Activated T-cell treated with anti-CD3 and anti-CD28 coated beads, Interleukin-2, amount 50 U/mL, for 4 hours (primary cell): ENCODE results near the gene CDK5R2. TPM values are rescaled to one million over a fixed set of nuclear protein-coding genes. Genes with fewer than 3 reads are reported as not detected.
"Not testable (repeated sequence)": the region's sequence is repeated elsewhere in the genome, so short reads cannot be mapped to it uniquely, and the experiment has no call there.

Experiments used
- ATAC-seq, 2 donors: fragments of 200-7000 bp; cut with Tn5 transposase; one replicate each; pipeline ENCODE4 v1.10.0; 2021
- DNase-seq: peaks from one replicate; pipeline ENCODE4 v3.0.0-alpha.2; 2020
- H3K27me3 Mint-ChIP-seq: one replicate; pipeline ENCODE4 v1.8.0; 2021; ENCODE audit warnings: low read depth, mixed read lengths
- H3K36me3 Mint-ChIP-seq: one replicate; pipeline ENCODE4 v1.8.0; 2022; ENCODE audit warnings: mixed read lengths; ENCODE audit not compliant: insufficient read depth
- H3K4me1 Mint-ChIP-seq: one replicate; pipeline ENCODE4 v1.8.0; 2021; ENCODE audit warnings: low read depth, mixed read lengths
- H3K4me3 Mint-ChIP-seq: one replicate; pipeline ENCODE4 v1.8.0; 2021; ENCODE audit warnings: mild to moderate bottlenecking, moderate library complexity, mixed read lengths
- H3K9me3 Mint-ChIP-seq: one replicate; pipeline ENCODE4 v1.8.0; 2021; ENCODE audit warnings: mixed read lengths
- total RNA-seq, 3 donors: library from RNA; stranded (reverse); gene quantifications; one replicate each; pipeline ENCODE4 v1.2.1, GENCODE V29; 2021

Gene CDK5R2
- total RNA-seq, result not detected

DNA sequence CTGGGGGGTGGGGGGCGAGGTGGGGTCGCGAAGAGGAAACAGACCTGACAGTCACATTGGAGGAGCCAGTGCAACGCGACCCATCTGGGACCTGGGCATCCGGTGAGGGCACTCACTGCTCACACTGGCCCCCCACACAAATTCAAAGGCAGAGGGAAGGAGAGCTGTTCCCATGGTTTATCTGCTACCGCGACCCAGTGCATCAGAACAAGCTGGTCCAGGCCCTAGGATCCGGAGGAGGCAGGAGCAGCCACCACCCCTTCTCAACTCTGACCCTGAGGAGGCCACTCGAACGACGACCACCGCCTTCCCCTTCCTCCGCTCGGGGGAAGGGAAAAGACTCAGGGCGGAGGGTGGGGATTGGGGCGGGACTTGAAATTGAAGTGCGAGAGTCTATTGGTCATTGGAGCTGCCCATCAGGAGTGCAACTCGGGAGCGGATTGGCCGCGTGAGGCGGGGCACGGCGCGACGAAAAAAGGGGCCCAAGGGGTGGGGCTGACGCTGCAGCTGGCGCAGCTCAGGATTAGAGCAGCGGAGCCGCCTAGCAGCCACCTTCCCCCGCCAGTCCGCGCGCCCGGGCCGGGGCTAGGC is at the start of gene CDK5R2:
CDK5R2 (plus strand) TSS at position 526 of the 591 bp plus-strand sequence. CDS start 155 bp downstream, outside the sequence.
- no peaks in the 10 kb centered on the region for H3K9me3 Mint-ChIP-seq
- H3K27me3 Mint-ChIP-seq, result peaks cover 77% of the 10 kb centered on the region
- DNase-seq, result peak; percentile 52
- H3K36me3 Mint-ChIP-seq, result no peaks in the 10 kb centered on the region
- H3K4me1 Mint-ChIP-seq, result peaks cover 11% of the 10 kb centered on the region
- peak within 1 kb of the TSS; percentile 37 for H3K4me3 Mint-ChIP-seq
- peak; percentile 93 to 94 for ATAC-seq

- DNase-seq (no peak), ATAC-seq (no peak)
- peaks cover 7% of the 10 kb centered on the region for H3K27me3 Mint-ChIP-seq
- no peak overlapping the region for H3K4me3 Mint-ChIP-seq
- no peaks in the 10 kb centered on the region for H3K36me3 Mint-ChIP-seq
- peaks cover 4% of the 10 kb centered on the region for H3K4me1 Mint-ChIP-seq
- no peaks in the 10 kb centered on the region for H3K9me3 Mint-ChIP-seq
Measured at GRCh38 chr2:218910741-218911140, 48.7 kb upstream of the CDK5R2 start.

DNA sequence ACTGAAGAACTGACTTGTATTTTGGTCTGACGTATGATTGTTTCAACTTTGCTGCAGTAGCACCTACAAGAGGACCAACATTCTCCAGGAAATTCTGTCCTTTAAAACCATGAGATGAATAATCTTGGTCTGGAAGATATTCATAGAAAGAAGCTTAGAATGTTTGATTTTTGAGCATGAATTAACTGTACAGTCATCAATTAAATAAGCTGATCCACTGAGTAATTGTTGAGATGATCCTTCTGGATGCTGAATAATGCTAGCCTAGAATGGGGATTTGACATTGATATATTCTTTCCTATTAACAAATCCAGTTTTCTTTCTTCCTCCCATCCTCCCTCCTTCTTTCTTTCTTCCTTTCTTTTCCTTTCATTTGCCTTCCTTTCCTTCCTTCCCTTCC is 39.0 kb upstream of the CDK5R2 start:
- Mint-ChIP-seq H3K4me1 (no peaks in the 10 kb centered on the region), H3K9me3 (peaks cover 8% of the 10 kb centered on the region), H3K27me3 (peaks cover 43% of the 10 kb centered on the region), H3K36me3 (no peaks in the 10 kb centered on the region), H3K4me3 (no peak overlapping the region)
- DNase-seq, result no peak
- no peak for ATAC-seq

DNA sequence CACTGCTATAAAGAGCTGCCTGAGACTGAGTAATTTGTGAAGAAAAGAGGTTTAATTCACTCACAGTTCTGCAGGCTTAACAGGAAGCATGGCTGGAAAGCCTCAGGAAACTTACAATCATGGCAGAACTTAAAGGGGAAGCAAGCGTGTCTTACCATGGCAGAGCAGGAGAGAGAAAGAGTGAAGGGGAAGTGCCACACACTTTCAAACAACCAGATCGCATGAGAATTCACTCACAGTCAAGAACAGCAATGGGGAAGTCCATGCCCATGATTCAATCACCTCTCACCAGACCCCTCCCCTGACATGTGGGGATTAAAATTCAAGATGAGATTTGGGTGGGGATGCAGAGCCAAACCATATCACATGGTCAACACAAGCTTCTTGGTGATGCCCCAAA is 34.7 kb upstream of the CDK5R2 start:
- H3K4me3 Mint-ChIP-seq, result no peak overlapping the region
- H3K9me3 Mint-ChIP-seq, result peaks cover 8% of the 10 kb centered on the region
- ATAC-seq (no peak), DNase-seq (no peak)
- H3K27me3 Mint-ChIP-seq, result peaks cover 51% of the 10 kb centered on the region
- H3K36me3 Mint-ChIP-seq, result no peaks in the 10 kb centered on the region
- no peaks in the 10 kb centered on the region for H3K4me1 Mint-ChIP-seq

GRCh38 chr2:218925434-218925833 is 34.0 kb upstream of the CDK5R2 start:
- Mint-ChIP-seq H3K36me3 (no peaks in the 10 kb centered on the region), H3K27me3 (peaks cover 47% of the 10 kb centered on the region), H3K4me1 (no peaks in the 10 kb centered on the region)

GRCh38 chr2:218927422-218927821 is 32.0 kb upstream of the CDK5R2 start:
- DNase-seq (no peak), ATAC-seq (no peak)
- Mint-ChIP-seq H3K4me1 (no peaks in the 10 kb centered on the region), H3K9me3 (peaks cover 8% of the 10 kb centered on the region), H3K36me3 (no peaks in the 10 kb centered on the region), H3K4me3 (no peak overlapping the region), H3K27me3 (peaks cover 34% of the 10 kb centered on the region)

More at GRCh38 chr2:218925434-218925833, 34.0 kb upstream of the CDK5R2 start:
- H3K9me3 Mint-ChIP-seq, result peaks cover 8% of the 10 kb centered on the region
- DNase-seq (no peak), ATAC-seq (no peak)
- H3K4me3 Mint-ChIP-seq, result no peak overlapping the region

GRCh38 chr2:218927876-218928275 is 31.6 kb upstream of the CDK5R2 start:
- no peaks in the 10 kb centered on the region for H3K4me1 Mint-ChIP-seq
- H3K9me3 Mint-ChIP-seq, result peaks cover 8% of the 10 kb centered on the region
- DNase-seq (no peak), ATAC-seq (no peak)
- no peaks in the 10 kb centered on the region for H3K36me3 Mint-ChIP-seq
- H3K4me3 Mint-ChIP-seq, result no peak overlapping the region
- H3K27me3 Mint-ChIP-seq, result peaks cover 32% of the 10 kb centered on the region

- not testable (repeated sequence) for H3K4me3 Mint-ChIP-seq, H3K36me3 Mint-ChIP-seq, H3K4me1 Mint-ChIP-seq, DNase-seq, H3K9me3 Mint-ChIP-seq, ATAC-seq
- H3K27me3 Mint-ChIP-seq, result peaks cover 32% of the 10 kb centered on the region
Measured at GRCh38 chr2:218930488-218930887, 29.0 kb upstream of the CDK5R2 start.

DNA sequence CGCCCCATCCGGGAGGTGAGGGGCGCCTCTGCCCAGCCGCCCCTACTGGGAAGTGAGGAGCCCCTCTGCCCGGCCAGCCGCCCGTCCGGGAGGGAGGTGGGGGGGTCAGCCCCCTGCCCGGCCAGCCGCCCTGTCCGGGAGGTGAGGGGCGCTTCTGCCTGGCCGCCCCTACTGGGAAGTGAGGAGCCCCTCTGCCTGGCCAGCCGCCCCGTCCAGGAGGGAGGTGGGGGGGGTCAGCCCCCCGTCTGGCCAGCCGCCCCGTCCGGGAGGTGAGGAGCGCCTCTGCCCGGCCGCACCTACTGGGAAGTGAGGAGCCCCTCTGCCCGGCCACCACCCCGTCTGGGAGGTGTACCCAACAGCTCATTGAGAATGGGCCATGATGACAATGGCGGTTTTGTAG is 27.7 kb upstream of the CDK5R2 start:
- not testable (repeated sequence) for H3K9me3 Mint-ChIP-seq, H3K36me3 Mint-ChIP-seq, ATAC-seq, H3K4me1 Mint-ChIP-seq, DNase-seq, H3K4me3 Mint-ChIP-seq
- peaks cover 38% of the 10 kb centered on the region for H3K27me3 Mint-ChIP-seq

DNA sequence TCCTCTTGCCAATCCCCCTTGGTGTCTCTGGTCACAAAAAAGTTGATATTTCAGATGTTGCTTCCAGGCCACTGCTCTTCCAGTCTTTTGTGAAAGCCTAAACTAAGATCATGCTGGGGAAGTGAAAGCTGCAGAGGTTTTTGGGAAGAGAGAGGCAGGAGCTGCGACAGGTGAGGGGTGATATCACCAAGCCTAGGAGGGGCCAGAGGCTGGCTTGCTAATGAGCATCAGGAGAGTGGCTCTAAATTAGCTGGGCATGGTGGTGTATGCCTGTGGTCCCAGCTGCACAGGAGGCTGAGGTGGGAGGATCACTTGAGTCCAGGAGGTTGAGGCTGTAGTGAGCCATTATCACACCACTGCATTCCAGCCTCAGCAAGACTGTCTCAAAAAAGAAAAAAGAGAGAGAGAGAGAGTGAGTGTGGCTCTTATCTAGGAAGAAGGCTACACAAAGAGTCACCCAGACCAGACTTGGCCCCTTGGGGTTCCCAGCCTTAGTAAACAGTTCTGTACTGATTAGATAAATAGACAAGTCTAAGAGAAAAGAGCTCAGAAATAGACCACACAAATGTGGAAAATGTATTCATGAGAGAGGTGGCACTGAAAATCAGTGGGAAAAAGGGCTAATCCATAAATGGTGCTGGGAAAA is 14.6 kb upstream of the CDK5R2 start:
- no peak for ATAC-seq
- Mint-ChIP-seq H3K4me3 (no peak overlapping the region), H3K27me3 (peaks cover 47% of the 10 kb centered on the region), H3K9me3 (no peaks in the 10 kb centered on the region), H3K36me3 (no peaks in the 10 kb centered on the region), H3K4me1 (no peaks in the 10 kb centered on the region)
- DNase-seq, result no peak

DNA sequence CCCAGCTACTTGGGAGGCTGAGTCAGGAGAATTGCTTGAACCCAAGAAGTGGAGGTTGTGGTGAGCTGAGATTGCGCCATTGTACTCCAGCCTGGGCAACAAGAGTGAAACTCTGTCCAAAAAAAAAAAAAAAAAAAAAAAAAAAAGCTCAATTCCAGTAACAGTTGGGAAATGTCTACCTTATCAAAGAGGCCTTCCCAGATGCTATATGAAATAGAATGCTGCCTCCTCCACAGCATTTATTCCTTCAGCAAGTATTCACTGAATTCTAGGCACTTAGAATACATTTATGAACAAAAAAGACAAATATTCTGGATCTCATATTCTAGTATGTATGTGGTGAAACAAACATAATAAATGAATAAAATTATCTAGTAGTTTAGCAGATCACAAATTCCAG is 12.8 kb upstream of the CDK5R2 start:
- no peaks in the 10 kb centered on the region for H3K9me3 Mint-ChIP-seq
- ATAC-seq, result no peak
- H3K4me1 Mint-ChIP-seq, result no peaks in the 10 kb centered on the region
- peaks cover 49% of the 10 kb centered on the region for H3K27me3 Mint-ChIP-seq
- no peak overlapping the region for H3K4me3 Mint-ChIP-seq
- no peak for DNase-seq
- H3K36me3 Mint-ChIP-seq, result no peaks in the 10 kb centered on the region

GRCh38 chr2:218952160-218952559 is 7.3 kb upstream of the CDK5R2 start:
- Mint-ChIP-seq H3K9me3 (no peaks in the 10 kb centered on the region), H3K4me3 (no peak overlapping the region), H3K36me3 (no peaks in the 10 kb centered on the region), H3K27me3 (peaks cover 47% of the 10 kb centered on the region), H3K4me1 (no peaks in the 10 kb centered on the region)
- ATAC-seq, result no peak
- DNase-seq, result no peak

DNA sequence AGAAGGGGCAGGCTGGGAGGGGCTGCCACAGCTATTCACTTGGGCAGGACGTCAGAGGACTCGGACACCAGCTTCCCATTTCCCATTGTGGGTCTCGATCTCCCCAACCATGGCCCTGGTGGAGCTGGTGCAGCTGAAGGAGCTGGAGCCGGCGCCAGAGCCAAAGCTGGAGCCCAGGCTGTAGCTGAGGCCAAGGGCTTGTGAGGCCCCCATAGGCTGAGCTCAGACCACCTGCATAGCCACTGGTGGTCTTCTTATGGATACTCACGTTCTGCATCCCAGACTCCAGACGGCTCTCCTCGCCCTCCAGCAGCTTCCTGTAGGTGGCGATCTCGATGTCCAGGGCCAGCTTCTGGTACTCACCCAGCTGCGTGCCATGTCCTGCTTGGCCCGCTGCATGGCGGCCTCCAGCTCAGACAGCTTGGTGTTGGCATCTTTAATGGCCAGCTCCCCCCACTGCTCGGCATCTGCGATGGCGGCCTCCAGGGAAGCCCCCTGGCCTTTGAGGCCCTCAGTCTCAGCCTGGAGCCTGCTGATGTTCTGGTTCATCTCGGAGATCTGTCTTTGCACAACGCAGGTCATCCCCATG is 6.0 kb upstream of the CDK5R2 start:
- no peaks in the 10 kb centered on the region for H3K36me3 Mint-ChIP-seq
- no peak for ATAC-seq
- no peak overlapping the region for H3K4me3 Mint-ChIP-seq
- peaks cover 58% of the 10 kb centered on the region for H3K27me3 Mint-ChIP-seq
- H3K9me3 Mint-ChIP-seq, result no peaks in the 10 kb centered on the region
- no peaks in the 10 kb centered on the region for H3K4me1 Mint-ChIP-seq
- no peak for DNase-seq

DNA sequence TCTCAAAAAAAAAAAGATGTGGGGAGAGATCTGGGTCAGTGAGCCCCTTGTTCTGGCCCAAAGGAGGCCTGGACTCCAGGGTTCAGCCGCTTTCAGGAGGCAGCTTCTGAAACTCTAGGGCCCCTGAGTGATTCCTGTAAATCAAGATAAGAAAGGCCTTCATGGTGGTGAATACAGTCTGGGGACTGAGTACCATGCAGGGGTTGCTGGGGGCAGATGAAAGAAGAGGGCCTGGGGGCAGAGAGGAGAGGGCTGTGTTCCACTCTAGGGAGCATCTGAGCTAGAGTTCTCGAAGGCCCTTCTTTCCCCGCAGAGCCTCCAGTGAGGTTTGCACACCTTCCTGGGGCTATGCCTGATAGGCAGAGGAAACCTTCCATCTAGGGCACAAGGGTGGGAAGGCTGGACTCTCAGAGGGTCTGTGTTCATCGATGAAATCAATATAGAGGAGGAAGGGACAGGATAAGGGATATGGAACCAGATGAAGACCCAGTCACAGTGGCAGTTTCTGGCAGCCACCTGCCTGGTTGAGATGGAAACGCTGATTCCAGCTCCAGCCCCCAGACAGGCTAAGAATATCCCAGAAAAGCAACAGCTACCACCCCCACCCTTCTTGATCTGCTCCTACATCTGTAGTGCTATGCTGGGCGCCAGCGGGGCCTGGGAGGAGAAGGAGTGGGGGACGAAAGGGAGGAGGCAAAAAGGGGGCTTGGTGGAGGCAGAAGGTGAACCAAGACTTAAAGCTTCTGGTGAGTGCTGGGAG is 4.7 kb upstream of the CDK5R2 start:
- peaks cover 63% of the 10 kb centered on the region for H3K27me3 Mint-ChIP-seq
- no peaks in the 10 kb centered on the region for H3K36me3 Mint-ChIP-seq
- no peak for DNase-seq
- H3K4me3 Mint-ChIP-seq, result no peak overlapping the region
- H3K9me3 Mint-ChIP-seq, result no peaks in the 10 kb centered on the region
- H3K4me1 Mint-ChIP-seq, result peaks cover 4% of the 10 kb centered on the region
- ATAC-seq, result no peak
